ENCODE results near the gene AIG1.

GRCh38 chr6:143174516-143174915 is 113.8 kb downstream of the AIG1 start:
- TF ChIP-seq, protein P1, sequence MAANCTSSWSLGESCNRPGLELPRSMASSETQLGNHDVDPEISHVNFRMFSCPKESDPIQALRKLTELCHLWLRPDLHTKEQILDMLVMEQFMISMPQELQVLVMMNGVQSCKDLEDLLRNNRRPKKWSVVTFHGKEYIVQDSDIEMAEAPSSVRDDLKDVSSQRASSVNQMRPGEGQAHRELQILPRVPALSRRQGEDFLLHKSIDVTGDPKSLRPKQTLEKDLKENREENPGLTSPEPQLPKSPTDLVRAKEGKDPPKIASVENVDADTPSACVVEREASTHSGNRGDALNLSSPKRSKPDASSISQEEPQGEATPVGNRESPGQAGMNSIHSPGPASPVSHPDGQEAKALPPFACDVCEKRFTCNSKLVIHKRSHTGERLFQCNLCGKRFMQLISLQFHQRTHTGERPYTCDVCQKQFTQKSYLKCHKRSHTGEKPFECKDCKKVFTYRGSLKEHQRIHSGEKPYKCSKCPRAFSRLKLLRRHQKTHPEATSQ (CRISPR knock-in tag; IDR thresholded peaks at IDR 0.05; ENCODE audit: borderline replicate concordance), result no peak
- no peak for TF ChIP-seq GZF1 (CRISPR knock-in tag; IDR thresholded peaks at IDR 0.05)
- no peak for TF ChIP-seq ZNF720 (CRISPR knock-in tag; IDR thresholded peaks at IDR 0.05)
- no peak for TF ChIP-seq PHF8 (CRISPR knock-in tag; IDR thresholded peaks at IDR 0.05)
- TF ChIP-seq SMAD1 (CRISPR knock-in tag; IDR thresholded peaks at IDR 0.05; ENCODE audit: borderline replicate concordance, low read depth), result no peak
- no peak for TF ChIP-seq EZH2 (conservative IDR thresholded peaks at IDR 0.05; ENCODE audit: low read depth, low read length)
- no peak for TF ChIP-seq CSRNP1 (CRISPR knock-in tag; IDR thresholded peaks at IDR 0.05)
- TF ChIP-seq ZKSCAN5 (CRISPR knock-in tag; IDR thresholded peaks at IDR 0.05), result no peak

Data from HepG2 (cell line).